NCI-H345 treated with DMSO at 0.1 percent for 48 hours (cell line): ENCODE results near the gene CLCN1.

ENCODE experiments used
- DNase-seq: peaks from one replicate; lab custom pipeline; 2025; ENCODE audit not compliant: unreplicated experiment; lab: John Stamatoyannopoulos, UW

The CLCN1 gene

DNA sequence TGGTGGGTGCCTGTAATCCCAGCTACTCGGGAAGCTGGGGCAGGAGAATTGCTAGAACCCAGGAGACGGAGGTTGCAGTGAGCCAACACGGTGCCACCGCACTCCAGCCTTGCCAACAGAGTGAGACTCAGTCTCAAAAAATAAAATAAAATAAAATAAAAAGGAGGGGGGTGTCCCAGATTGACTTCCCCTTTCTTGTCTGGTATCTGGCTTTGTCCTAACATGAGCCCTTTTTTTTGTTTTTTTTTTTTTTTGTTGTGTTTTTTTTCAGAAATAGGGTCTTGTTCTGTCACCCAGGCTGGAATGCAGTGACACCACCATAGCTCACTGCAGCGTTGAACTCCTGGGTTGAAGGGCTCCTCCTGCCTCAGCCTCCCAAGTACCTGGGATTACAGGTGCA lies 23.0 kb upstream of the CLCN1 start:
- DNase-seq, result no peak

GRCh38 chr7:143295870-143296269 lies 20.0 kb upstream of the CLCN1 start:
- no peak for DNase-seq

- no peak for DNase-seq
Observed at GRCh38 chr7:143296686-143297085, 19.2 kb upstream of the CLCN1 start.

GRCh38 chr7:143299346-143299745 lies 16.6 kb upstream of the CLCN1 start:
- DNase-seq, result no peak

GRCh38 chr7:143299840-143300239 lies 16.1 kb upstream of the CLCN1 start:
- no peak for DNase-seq

- DNase-seq, result no peak
Observed at GRCh38 chr7:143300959-143301935, 14.7 kb upstream of the CLCN1 start.

DNA sequence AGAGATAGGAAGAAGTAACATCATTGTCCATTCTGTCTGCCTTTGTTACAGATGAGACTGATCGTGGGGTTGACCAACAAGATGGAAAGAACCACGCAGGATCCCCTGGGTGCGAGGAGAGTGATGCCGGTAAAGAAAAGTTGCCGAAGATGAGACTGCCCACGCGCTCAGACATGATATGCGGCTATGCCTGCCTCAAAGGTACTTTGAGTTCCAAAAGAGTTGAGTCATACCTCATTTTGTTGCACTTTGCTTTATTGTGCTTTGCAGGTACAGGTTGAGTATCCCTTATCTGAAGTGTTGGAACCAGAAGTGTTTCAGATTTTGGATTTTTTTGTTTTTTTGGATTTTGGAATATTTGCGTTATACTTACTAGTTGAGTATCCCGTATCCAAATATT lies 12.2 kb upstream of the CLCN1 start:
- DNase-seq, result no peak

DNA sequence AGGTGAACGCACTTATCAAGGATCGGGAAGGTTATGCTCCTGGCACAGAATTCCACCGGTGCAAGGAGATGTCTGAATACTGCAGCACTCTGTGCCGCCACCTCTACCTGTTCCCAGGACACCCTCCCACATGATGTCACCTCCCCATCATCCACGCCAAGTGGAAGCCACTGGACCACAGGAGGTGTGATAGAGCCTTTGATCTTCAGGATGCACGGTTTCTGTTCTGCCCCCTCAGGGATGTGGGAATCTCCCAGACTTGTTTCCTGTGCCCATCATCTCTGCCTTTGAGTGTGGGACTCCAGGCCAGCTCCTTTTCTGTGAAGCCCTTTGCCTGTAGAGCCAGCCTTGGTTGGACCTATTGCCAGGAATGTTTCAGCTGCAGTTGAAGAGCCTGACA lies 11.0 kb upstream of the CLCN1 start:
- no peak for DNase-seq

GRCh38 chr7:143305423-143306070 lies 10.4 kb upstream of the CLCN1 start:
- DNase-seq, result no peak

GRCh38 chr7:143308632-143309031 lies 7.3 kb upstream of the CLCN1 start:
- DNase-seq, result no peak

GRCh38 chr7:143314127-143314526 lies 1.8 kb upstream of the CLCN1 start:
- no peak for DNase-seq

- no peak for DNase-seq
Observed at GRCh38 chr7:143316492-143316891, 581 bp downstream of the CLCN1 start.

- DNase-seq, result no peak
Observed at GRCh38 chr7:143318661-143319060, 2.8 kb downstream of the CLCN1 start.

DNA sequence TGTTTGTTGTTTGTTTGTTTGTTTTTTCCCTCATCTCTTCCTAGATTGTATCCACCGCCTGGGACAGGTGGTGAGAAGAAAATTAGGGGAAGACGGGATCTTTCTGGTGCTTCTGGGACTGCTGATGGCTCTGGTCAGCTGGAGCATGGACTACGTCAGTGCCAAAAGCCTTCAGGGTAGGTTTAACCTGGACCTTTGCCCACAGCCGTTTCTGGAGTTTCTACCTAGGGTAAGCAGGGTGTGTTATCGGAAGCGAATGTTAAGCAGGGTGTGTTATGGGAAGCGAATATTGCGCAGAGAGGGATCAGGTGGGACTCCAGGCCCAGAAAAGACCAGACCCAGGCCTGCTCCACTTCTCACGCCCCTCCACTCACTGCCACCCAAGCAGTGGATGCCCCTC lies 4.7 kb downstream of the CLCN1 start:
- no peak for DNase-seq

- DNase-seq, result no peak
Observed at GRCh38 chr7:143321242-143321641, 5.3 kb downstream of the CLCN1 start.

DNA sequence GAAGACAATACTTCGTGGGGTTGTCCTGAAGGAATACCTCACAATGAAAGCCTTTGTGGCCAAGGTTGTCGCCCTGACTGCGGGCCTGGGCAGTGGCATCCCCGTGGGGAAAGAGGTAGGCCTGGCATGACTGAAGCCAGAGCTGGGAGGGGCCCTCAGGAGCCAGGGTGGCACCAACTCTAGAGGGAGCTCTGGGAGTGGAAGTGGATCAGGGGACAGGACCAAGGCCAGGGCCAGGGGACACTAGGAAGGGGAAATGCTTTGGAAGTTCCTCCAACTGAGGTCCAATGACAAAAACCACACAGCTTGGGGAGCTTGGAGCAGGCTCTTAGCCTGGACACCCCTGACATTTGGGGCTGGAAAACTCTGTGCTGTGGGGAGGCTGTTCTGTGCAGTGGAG lies 5.8 kb downstream of the CLCN1 start:
- no peak for DNase-seq

GRCh38 chr7:143322760-143323633 lies 7.1 kb downstream of the CLCN1 start:
- no peak for DNase-seq

GRCh38 chr7:143323653-143324052 lies 7.7 kb downstream of the CLCN1 start:
- DNase-seq, result no peak

DNA sequence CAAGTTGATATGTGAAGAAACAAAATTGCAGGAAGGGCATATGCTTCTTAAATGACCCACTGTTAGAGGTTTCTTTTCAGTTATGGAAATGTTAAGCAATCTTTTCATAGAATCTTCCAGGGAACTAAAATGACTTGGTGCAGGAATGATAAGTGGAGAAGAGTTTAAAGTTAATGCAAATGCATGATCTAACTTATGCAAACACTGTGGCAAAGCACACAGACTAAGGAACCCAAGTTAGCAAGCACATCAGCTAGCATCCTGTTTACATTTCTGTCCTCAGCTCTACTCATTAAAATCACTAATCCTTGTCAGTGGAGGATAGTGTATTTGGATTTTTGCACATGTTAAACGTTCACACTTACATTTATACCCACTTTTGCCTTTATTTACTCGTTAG lies 9.3 kb downstream of the CLCN1 start:
- no peak for DNase-seq

GRCh38 chr7:143327903-143328302 lies 12.0 kb downstream of the CLCN1 start:
- no peak for DNase-seq

DNA sequence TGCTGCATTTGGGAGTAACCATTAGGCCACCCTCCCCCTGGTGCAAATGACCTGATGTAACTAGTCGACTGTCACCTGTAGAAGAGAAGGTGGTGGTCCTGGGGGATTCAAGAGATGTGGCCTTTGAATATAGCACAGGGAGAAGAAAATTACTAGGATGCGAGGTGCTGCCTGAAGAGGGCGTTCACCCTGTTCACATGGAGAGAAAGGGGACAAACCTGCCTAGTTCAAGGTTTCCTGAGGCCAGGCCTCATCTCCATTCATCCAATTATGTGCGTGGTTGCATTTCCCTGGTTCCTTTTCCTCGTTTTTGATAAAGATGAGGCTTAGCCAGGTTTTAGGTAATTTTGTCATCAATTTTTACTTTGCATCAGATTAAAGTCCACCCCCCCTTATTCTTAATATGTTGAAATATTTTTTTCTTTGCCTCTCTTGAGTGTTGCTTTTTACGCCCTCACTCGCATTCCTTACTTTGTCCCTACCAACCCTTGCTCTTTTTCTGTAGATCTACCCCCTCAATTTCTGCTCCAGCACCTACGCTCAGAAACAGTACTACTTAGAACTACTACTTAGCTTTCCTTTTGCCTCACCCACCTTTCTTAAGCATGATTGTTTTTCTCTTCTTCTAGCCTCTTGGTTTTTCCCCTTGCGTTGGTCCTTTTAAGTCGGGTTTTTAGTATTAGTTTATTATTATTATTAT lies 13.7 kb downstream of the CLCN1 start:
- no peak for DNase-seq
